GDM1 (cell line): ENCODE measurements around the gene SLC13A5.
"Not testable (repeated sequence)": the region's sequence is repeated elsewhere in the genome, so short reads cannot be mapped to it uniquely, and the experiment has no call there.

Experiments used
- DNase-seq: peaks from one replicate; lab custom pipeline; 2025; lab: John Stamatoyannopoulos, UW

Gene SLC13A5

GRCh38 chr17:6661464-6661848 lies 51.7 kb downstream of the SLC13A5 start:
- no peak for DNase-seq

- DNase-seq: peak; percentile 71
These were observed 52.2 kb downstream of the SLC13A5 start for GRCh38 chr17:6660805-6661463.

GRCh38 chr17:6660101-6660500 lies 53.1 kb downstream of the SLC13A5 start:
- DNase-seq: no peak

- not testable (repeated sequence) for DNase-seq
These were observed 54.8 kb downstream of the SLC13A5 start for GRCh38 chr17:6658411-6658810.

GRCh38 chr17:6657633-6658287 lies 55.4 kb downstream of the SLC13A5 start:
- no peak for DNase-seq

- DNase-seq: not testable (repeated sequence)
These were observed 56.2 kb downstream of the SLC13A5 start for GRCh38 chr17:6656797-6657632.

GRCh38 chr17:6655732-6656361 lies 57.3 kb downstream of the SLC13A5 start:
- DNase-seq: not testable (repeated sequence)

GRCh38 chr17:6654841-6655731 lies 58.1 kb downstream of the SLC13A5 start:
- DNase-seq: no peak

- no peak for DNase-seq
These were observed 61.2 kb downstream of the SLC13A5 start for GRCh38 chr17:6651919-6652452.

GRCh38 chr17:6651354-6651918 lies 61.7 kb downstream of the SLC13A5 start, which contains the start of the genes C17orf100 and MED31:
TSS of gene C17orf100 (plus strand) at chr17:6651762. CDS start at chr17:6651914, 152 bp downstream.
TSS of gene MED31 (minus strand) at chr17:6651605. CDS start at chr17:6651528, 77 bp downstream.
- peak; percentile 85 for DNase-seq

- DNase-seq: no peak
These were observed 65.0 kb downstream of the SLC13A5 start for GRCh38 chr17:6648181-6648580.

- no peak for DNase-seq
These were observed 69.6 kb downstream of the SLC13A5 start for GRCh38 chr17:6643451-6644125.

- DNase-seq: no peak
These were observed 70.6 kb downstream of the SLC13A5 start for GRCh38 chr17:6642592-6642991.

GRCh38 chr17:6641247-6641863 lies 71.8 kb downstream of the SLC13A5 start:
- DNase-seq: no peak

GRCh38 chr17:6640536-6641246 lies 72.5 kb downstream of the SLC13A5 start, which contains the start of the genes KIAA0753 and TXNDC17:
TSS of gene KIAA0753 (minus strand) at chr17:6640711. CDS start at chr17:6635103, 5,608 bp downstream.
TSS of gene TXNDC17 (plus strand) at chr17:6641060. CDS start at chr17:6641083, 23 bp downstream.
- DNase-seq: peak; percentile 87

- no peak for DNase-seq
These were observed 73.3 kb downstream of the SLC13A5 start for GRCh38 chr17:6639586-6640535.

- DNase-seq: no peak
These were observed 74.1 kb downstream of the SLC13A5 start for GRCh38 chr17:6639014-6639585.
